GM21825 (cell line): ENCODE results near the gene DNASE1.

Experiments used
- ATAC-seq: cut with Tn5 transposase; IDR thresholded peaks from one replicate; pipeline ENCODE4 v1.9.1; 2021; ENCODE audit warnings: mild to moderate bottlenecking, moderate library complexity; ENCODE audit not compliant: unreplicated experiment

Gene DNASE1

GRCh38 chr16:3661922-3662321, 7.4 kb downstream of the DNASE1 start:
- ATAC-seq, result no peak

GRCh38 chr16:3662601-3663000, 8.1 kb downstream of the DNASE1 start:
- ATAC-seq, result no peak

DNA sequence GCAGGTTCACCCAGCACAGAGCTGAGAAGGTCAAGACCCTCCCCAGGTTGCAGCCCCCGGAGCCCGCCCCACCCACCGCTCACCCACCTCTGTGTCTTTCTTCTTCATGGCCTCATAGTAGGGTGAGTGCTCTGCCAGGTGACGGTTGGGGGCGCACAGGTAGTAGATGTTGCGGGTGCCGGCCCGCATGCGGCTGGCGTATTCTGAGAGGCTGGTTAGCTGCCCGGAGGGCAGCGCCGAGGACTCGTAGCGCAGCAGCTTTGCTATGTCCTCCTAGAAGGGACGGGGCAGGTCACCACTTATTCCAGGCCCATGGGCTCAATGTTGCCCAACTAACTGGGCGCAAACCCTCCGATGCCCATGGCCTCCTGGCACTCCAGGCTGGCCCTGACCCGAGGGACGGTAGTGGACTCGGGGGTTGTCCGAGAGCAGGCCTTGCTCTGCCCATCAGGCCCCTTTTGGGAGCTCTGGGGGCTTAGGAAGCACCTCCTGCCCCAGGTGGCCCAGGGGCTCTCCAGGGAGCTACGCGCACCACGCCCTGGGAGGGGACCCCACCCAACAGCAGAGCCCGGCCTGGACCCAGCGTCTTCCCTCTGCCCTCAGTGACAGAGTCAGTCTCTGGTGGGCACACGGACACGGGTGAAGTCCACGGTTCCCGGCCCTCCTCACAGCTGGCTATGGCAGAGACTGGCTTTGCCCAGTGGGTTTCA, 9.9 kb downstream of the DNASE1 start:
- no peak for ATAC-seq

DNA sequence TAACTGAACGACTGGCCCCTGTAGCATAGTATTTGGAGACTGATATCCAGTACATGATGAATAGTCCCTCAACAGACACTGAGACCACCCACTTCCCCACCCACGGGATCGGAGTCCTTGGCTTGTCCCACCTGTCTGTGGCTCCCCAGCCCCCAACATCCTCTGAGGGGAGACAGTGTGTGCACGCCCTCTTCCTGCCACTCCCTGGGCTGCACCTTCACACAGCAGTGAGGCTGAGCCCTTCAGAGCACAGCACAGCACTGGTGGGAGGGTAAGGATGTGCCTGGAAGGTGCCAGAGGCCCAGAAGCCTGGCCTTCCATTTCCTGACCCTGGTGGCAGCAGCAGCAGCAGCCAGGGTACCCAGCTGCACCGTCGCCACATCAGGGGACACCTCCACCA, 11.0 kb downstream of the DNASE1 start:
- no peak for ATAC-seq

DNA sequence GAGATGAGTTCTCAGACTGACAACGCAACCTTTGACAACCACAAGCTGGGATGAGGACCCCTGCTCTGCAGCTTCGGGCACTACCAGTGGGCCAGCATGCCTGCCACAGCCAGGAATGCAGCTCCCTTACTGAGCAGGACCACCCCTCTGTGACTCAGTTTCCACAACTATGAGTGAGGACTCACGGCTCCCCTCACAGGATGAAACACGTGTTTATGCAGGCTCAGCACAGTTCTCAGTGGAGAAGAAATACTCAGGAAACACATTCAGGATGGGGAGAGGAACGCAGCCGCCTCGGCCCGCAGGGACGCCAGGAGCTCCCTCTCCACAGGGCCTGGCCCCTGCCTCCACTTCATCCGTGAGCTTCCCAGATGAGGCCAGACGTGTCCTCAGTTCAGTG, 14.1 kb downstream of the DNASE1 start:
- ATAC-seq, result no peak

GRCh38 chr16:3669082-3669481, 14.6 kb downstream of the DNASE1 start:
- no peak for ATAC-seq

GRCh38 chr16:3670711-3671110, 16.2 kb downstream of the DNASE1 start:
- no peak for ATAC-seq

DNA sequence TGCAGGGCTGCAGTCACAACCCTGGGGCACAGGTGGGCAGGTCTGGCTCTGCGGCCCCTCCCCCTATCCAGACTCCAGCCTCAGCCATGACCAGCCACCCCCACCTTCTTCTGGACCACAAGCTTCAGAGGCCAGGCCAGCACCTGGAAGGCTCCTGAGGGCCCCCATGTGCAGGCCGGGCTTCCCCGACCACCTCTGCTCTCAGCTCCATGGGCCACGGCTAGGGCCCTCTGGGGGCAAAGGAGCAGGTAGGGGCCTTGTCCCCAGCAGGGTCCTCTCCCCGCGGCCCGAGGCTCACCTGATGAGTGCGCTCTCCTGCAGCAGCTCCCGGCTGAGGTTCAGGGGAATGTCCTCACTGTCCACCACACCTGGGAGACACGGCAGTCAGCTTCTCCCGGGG, 16.9 kb downstream of the DNASE1 start:
- no peak for ATAC-seq

DNA sequence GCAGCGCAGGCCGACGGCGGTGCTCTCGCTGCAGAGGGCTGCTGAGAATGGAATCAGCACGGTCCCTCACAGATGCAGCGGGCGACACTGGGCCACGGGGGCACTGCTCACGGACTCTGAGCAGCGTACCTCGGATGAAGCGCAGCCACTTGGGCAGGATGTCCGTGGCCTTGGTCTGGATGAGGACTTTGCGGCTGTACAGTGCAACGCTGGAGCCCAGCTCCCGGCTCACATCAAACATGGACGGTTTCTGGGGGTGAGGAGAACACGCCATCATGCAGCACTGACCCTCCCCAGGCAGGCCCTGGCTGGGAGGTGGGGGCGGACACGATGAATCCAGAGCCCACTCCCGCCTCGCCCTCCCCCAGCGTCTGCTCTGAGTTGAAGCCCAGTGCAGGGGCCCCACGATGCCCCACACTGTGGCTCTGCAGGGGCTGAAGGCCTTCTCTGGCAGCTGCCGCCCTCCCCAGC, 18.1 kb downstream of the DNASE1 start:
- ATAC-seq, result no peak

DNA sequence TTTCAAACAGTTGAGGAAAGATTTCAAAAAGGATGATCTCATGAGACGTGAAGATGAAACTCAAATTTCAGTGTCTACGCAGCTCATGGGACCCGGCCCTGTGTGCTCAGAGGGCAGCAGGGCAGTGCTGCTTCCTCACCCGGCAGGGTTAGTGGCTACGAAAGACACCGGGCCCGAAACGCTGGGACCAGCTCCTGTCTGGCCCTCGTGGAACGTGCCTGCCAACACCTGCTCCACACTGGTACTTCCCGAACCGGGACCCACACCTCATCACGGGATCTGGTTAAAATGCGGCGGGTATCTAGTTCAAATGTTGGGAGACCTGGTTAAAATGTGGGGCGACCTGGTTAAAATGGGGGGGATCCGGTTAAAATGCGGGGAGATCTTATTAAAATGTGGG, 18.7 kb downstream of the DNASE1 start:
- no peak for ATAC-seq

GRCh38 chr16:3673676-3674377, 19.3 kb downstream of the DNASE1 start:
- ATAC-seq, result no peak

- ATAC-seq, result no peak
These were observed 20.2 kb downstream of the DNASE1 start for GRCh38 chr16:3674513-3675295.

GRCh38 chr16:3675601-3676130, 21.2 kb downstream of the DNASE1 start:
- no peak for ATAC-seq

DNA sequence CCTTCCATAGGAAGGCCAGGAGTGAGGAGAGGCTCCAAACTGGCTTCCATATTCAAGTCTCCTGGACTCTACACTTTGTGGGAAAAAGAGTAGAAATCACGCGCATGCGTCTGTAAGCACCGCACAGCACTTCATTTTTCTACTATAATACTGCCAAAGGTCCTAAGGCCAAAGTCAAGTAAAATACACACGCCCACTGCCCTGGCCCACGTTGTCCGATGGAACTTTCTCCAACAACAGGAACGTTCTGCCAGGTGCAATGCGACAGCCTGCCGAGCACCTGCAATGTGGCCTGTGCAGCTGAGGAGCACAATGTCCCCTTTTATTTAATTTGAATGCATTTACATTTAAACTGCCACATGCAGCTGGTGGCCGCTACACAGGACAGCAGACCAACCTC, 23.5 kb downstream of the DNASE1 start:
- ATAC-seq, result no peak

DNA sequence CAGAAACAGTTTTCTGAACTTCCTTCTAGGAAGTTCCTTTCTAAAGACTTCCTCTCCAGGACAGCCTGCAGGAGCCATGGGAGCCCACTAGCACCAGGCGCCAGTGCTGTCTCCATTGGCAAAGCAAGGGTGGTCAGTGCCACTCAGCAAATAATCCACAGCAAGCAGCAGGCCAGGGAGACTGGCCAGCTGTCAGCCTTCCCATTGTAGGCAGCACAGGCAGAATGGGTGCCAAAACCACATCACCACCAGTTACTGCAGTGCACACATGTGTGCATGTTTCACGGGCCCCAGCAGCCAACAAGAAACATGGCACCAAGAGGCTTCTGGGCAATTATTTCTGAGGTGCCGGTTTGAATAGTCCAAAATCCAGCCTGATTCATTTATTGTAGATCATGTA, 26.7 kb downstream of the DNASE1 start:
- ATAC-seq, result no peak

DNA sequence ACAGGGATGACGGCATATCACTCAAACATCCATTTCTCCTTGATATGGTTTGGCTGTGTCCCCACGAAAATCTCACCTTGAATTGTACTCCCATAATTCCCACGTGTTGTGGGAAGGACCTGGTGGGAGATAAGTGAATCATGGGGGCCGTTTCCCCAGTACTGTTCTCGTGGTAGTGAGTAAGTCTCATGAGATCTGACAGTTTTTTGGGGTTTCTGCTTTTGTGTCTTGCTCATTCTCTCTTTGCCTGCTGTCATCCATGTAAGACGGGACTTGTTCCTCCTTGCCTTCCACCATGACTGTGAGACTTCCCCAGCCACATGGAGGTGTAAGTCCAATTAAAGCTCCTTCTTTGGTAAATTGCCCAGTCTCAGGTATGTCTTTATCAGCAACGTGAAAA, 32.5 kb downstream of the DNASE1 start:
- no peak for ATAC-seq

- no peak for ATAC-seq
These were observed 33.3 kb downstream of the DNASE1 start for GRCh38 chr16:3687792-3688191.

DNA sequence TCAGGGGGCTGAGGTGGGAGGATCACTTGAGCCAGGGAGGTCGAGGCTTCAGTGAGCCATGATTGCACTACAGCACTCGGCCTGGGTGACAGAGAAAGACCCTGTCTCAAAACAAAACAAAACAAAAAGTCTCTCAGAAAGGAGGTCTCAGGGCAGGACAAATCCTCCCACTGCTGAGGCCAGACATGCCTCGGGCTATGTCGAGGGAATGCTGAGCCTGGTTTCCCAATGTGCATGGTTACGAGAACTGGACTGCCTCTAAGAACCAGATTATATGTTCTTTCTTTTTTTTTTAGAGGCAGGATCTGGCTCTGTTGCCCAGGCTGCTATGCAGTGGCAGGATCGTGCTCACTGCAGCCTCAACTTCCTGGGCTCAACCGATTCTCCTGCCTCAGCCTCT, 35.2 kb downstream of the DNASE1 start:
- ATAC-seq, result no peak

GRCh38 chr16:3690470-3690928, 36.0 kb downstream of the DNASE1 start:
- ATAC-seq, result no peak

- ATAC-seq, result no peak
These were observed 36.7 kb downstream of the DNASE1 start for GRCh38 chr16:3690980-3691720.

- ATAC-seq, result no peak
These were observed 37.3 kb downstream of the DNASE1 start for GRCh38 chr16:3691761-3692160.
